Keratinocyte (primary cell): ENCODE measurements around the gene C17orf75. TPM values are rescaled to one million over a fixed set of nuclear protein-coding genes. Genes with fewer than 3 reads are reported as not detected.

ENCODE experiments used
- DNase-seq: peaks from one replicate; pipeline ENCODE4 v3.0.0-alpha.2; 2011; ENCODE audit warnings: low read depth, missing footprints, low spot score
- FAIRE-seq: peaks from 2 replicates; lab custom pipeline; 2011; peaks lifted over from hg19 to GRCh38; lab: Jason Lieb, UNC
- H2AFZ ChIP-seq: 2 replicates; pipeline ENCODE4 v1.6.0; 2012; ENCODE audit warnings: low read length, control low read depth, inconsistent platforms; ENCODE audit not compliant: control insufficient read depth
- H3K27ac ChIP-seq: 2 replicates; pipeline ENCODE4 v1.5.1; 2011; ENCODE audit warnings: low read length; ENCODE audit not compliant: control insufficient read depth, insufficient read depth
- H3K27me3 ChIP-seq: 3 replicates; pipeline ENCODE4 v1.6.0; 2011; ENCODE audit warnings: low read length; ENCODE audit not compliant: control insufficient read depth, insufficient read depth; ENCODE audit errors: extremely low read depth
- H3K36me3 ChIP-seq, 2 experiments: 2 replicates in 1 of 2; 3 replicates in 1 of 2; pipeline ENCODE4 v1.5.1; 2011; ENCODE audit warnings: low read length in 2 of 2, mild to moderate bottlenecking in 1 of 2; ENCODE audit not compliant: control insufficient read depth in 2 of 2, insufficient read depth in 2 of 2; ENCODE audit errors: extremely low read depth in 1 of 2
- H3K4me1 ChIP-seq: 3 replicates; pipeline ENCODE4 v1.5.1; 2011; ENCODE audit warnings: low read length; ENCODE audit not compliant: control insufficient read depth, insufficient read depth; ENCODE audit errors: extremely low read depth
- H3K4me2 ChIP-seq: 3 replicates; pipeline ENCODE4 v1.6.0; 2011; ENCODE audit warnings: low read depth, low read length; ENCODE audit not compliant: control insufficient read depth, insufficient read depth; ENCODE audit errors: extremely low read depth
- H3K4me3 ChIP-seq, 3 experiments: fragments of 200-600 bp in 1 of 3; sonication (generic) in 1 of 3; 2 replicates in 2 of 3; 3 replicates in 1 of 3; pipeline ENCODE4 v1.5.1; 2011 to 2016; ENCODE audit warnings: low read length in 3 of 3, mild to moderate bottlenecking in 3 of 3, control low read depth in 2 of 3, inconsistent platforms in 1 of 3, low read depth in 1 of 3, mixed read lengths in 1 of 3, mixed run types in 1 of 3, moderate library complexity in 1 of 3; ENCODE audit not compliant: control insufficient read depth in 2 of 3, insufficient read depth in 2 of 3; ENCODE audit errors: extremely low read depth in 1 of 3
- H3K79me2 ChIP-seq: 2 replicates; pipeline ENCODE4 v1.6.0; 2012; ENCODE audit warnings: low read length; ENCODE audit not compliant: control insufficient read depth, insufficient read depth
- H3K9ac ChIP-seq: 3 replicates; pipeline ENCODE4 v1.6.0; 2011; ENCODE audit warnings: low read length; ENCODE audit not compliant: control insufficient read depth, insufficient read depth; ENCODE audit errors: extremely low read depth
- H3K9me1 ChIP-seq: 3 replicates; pipeline ENCODE4 v1.6.0; 2011; ENCODE audit warnings: low read length; ENCODE audit not compliant: control insufficient read depth, insufficient read depth; ENCODE audit errors: extremely low read depth
- H3K9me3 ChIP-seq: 2 replicates; pipeline ENCODE4 v1.5.1; 2012; ENCODE audit warnings: low read depth, low read length; ENCODE audit not compliant: control insufficient read depth
- H4K20me1 ChIP-seq: 3 replicates; pipeline ENCODE4 v1.6.0; 2011; ENCODE audit warnings: low read length; ENCODE audit not compliant: control insufficient read depth, insufficient read depth; ENCODE audit errors: extremely low read depth
- CTCF ChIP-seq, 3 experiments: IDR thresholded peaks in 1 of 3; conservative IDR thresholded peaks in 1 of 3; optimal IDR thresholded peaks in 1 of 3; 2 replicates in 2 of 3; 3 replicates in 1 of 3; pipeline versions ENCODE3 to v1.5.1; 2011; ENCODE audit warnings: low read length in 3 of 3, mild to moderate bottlenecking in 3 of 3, moderate library complexity in 2 of 3, control low read depth in 1 of 3, inconsistent platforms in 1 of 3; ENCODE audit not compliant: insufficient read depth in 2 of 3; ENCODE audit errors: extremely low read depth in 1 of 3
- EZH2 ChIP-seq: IDR thresholded peaks from one replicate; pipeline ENCODE4 v1.6.1; 2012; ENCODE audit warnings: inconsistent platforms, mild to moderate bottlenecking, low read length, moderate library complexity
- dilution Hi-C: fragments of 300-500 bp; cut with MboI; formaldehyde crosslinking; loops from one replicate; pipeline ENCODE4 v1.7.0; 2020; ENCODE audit warnings: low sequenced_read_pairs; ENCODE audit not compliant: extremely low pct_ligation_motif_present
- polyA plus RNA-seq, 5 experiments: library from polyadenylated mRNA; depleted of rRNA in 3 of 5; stranded (reverse) in 3 of 5; stranded (forward) in 1 of 5; unstranded in 1 of 5; fragments of >200 nt; gene quantifications; 1 replicate in 1 of 5; 2 replicates in 3 of 5; 3 replicates in 1 of 5; pipeline versions ENCODE4 v1.2.1 to v1.2.3, GENCODE V29; 2011 to 2012; ENCODE audit warnings: missing spikeins in 2 of 5, low read depth in 1 of 5, low replicate concordance in 1 of 5

C17orf75 gene
- polyA plus RNA-seq, 1 donor (not counting 4 experiments of a cell fraction or from before 2014, with no cell fraction given): 18.7 TPM

DNA sequence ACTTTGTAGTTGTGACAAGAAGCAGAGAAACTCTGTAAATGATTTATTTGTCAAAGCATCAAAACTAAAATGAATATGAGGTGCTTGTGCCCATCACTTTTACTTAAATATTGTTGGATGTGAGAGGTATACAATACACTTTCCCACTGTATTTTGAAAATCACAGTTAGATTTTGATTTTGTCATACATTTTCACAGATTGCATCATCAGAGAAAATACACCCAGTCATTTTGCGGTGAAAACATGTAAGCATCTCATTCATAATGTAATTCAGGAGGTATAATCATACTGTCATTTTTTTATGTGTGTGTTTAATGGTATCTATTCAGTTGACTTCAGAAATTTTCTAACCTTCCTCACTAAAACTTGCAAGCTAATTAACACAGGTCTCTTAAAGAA lies 19.3 kb upstream of the C17orf75 start:
- Histone ChIP-seq H3K9me3 (no peaks in the 10 kb centered on the region), H3K4me1 (peaks cover 11% of the 10 kb centered on the region), H4K20me1 (peaks cover 26% of the 10 kb centered on the region), H3K4me2 (no peak overlapping the region), H3K4me3 (no peak overlapping the region), H3K27me3 (no peaks in the 10 kb centered on the region), H2AFZ (no peak overlapping the region), H3K79me2 (peaks cover 76% of the 10 kb centered on the region), H3K9me1 (peaks cover 2% of the 10 kb centered on the region), H3K36me3 (peaks cover 27 to 52% of the 10 kb centered on the region in 2 experiments), H3K27ac (no peak overlapping the region), H3K9ac (no peak overlapping the region)
- dilution Hi-C loops: no loop called here
- DNase-seq (no peak), FAIRE-seq (no peak)
- TF ChIP-seq EZH2 (no peak), CTCF (optimal IDR thresholded peaks at IDR 0.05 in 1 of 3, IDR thresholded peaks at IDR 0.05 in 1 of 3, conservative IDR thresholded peaks at IDR 0.05 in 1 of 3; ENCODE audit: extremely low read depth in 1 of 3, insufficient read depth in 2 of 3, low read length in 3 of 3) (no peak)

GRCh38 chr17:32357615-32358014 lies 15.6 kb upstream of the C17orf75 start:
- Histone ChIP-seq H3K9ac (no peak overlapping the region), H3K9me1 (peaks cover 8% of the 10 kb centered on the region), H3K4me1 (peaks cover 33% of the 10 kb centered on the region), H3K27me3 (no peaks in the 10 kb centered on the region), H3K9me3 (no peaks in the 10 kb centered on the region), H3K4me3 (no peak overlapping the region), H2AFZ (no peak overlapping the region), H3K27ac (peak overlapping the region; percentile 61), H4K20me1 (peaks cover 45% of the 10 kb centered on the region), H3K79me2 (peaks cover 94% of the 10 kb centered on the region), H3K4me2 (no peak overlapping the region), H3K36me3 (peaks cover 33 to 39% of the 10 kb centered on the region in 2 experiments)
- dilution Hi-C loops: no loop called here
- TF ChIP-seq CTCF (optimal IDR thresholded peaks at IDR 0.05 in 1 of 3, IDR thresholded peaks at IDR 0.05 in 1 of 3, conservative IDR thresholded peaks at IDR 0.05 in 1 of 3; ENCODE audit: extremely low read depth in 1 of 3, insufficient read depth in 2 of 3, low read length in 3 of 3) (no peak), EZH2 (no peak)
- DNase-seq (no peak), FAIRE-seq (no peak)
